ENCODE data around the gene HMG20B.
A peak's percentile ranks its signal among the peaks of the same experiment; 100 is the strongest.

Gene HMG20B

DNA sequence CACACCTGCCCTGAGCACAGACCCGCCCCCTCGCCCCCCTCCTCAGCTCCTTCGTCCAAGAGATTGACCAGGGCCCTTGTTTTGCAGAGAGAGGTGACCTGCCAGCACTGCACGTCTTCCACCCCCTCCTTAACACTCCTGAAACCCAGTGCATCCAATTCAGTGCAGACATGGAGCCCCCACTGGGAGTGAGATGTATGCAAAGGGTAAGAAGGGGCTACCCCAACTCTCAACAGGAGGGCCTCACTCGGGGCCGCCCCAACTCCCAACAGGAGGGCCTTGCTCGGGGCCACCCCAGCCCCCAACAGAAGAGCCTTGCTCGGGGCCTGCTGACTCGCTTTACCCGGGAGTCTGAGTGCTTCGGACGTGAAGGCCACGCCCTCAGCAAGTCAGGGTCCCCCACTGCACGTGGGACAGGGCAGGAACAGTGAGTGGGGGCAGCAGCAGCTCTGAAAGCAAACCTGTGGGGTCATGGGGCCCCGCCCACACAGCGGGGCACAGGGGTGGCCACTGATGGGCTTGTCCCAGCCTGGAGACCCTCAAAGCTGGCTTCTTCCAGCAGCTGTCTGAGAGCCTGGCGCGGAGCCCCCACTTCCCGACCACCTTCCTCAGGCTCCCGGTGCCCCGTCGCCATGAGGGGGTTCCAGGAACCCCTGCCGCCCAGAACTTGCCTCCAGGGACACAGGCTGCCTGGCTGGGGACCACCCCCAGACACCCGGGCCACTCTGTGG, 48.2 kb downstream of the HMG20B start:
- no peak for DNase-seq (ENCODE audit: low read depth)

DNA sequence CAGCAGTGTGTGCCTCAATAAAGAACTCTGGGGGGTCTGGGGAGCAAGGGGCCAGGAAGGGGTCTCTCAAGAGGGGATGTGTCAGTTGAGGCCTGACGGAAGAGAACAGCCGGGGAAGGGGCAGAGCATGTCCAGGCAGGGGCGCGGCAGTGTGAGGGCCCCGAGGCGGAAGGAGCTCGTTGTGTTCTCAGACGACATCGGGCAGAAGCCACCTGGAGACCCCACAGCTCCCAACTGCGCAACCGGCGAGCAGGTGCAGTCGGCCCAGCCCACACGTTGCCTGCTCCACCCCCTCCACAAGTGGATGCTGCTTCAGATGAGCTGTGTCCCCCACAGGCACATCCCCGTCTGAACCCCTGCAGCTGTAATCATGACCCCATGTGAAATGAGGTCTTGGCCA, 48.9 kb downstream of the HMG20B start:
- DNase-seq (ENCODE audit: low read depth): no peak

- no peak for DNase-seq (ENCODE audit: low read depth)
Observed at GRCh38 chr19:3622224-3622623, 49.5 kb downstream of the HMG20B start.

DNA sequence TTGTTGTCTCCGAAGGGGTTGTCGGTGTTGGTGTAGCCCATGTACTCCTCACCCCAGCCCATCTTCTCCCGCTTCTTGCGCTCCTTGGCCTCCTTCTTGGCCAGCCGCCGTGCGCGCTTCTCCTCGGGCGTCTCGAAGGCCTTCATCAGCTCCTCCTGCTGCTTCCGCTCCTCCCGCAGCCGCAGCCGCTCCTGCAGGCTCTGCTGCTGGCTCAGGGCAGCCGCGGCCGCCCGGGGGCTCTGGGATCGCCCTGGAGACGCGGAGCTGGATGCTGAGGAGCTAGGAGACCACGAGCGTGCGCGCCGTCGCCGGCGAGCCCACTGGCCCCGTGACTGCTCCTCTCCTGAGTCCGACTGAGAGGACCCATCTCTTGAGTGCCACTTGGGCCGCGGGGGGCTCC, 51.0 kb downstream of the HMG20B start:
- no peak for DNase-seq (ENCODE audit: low read depth)

DNA sequence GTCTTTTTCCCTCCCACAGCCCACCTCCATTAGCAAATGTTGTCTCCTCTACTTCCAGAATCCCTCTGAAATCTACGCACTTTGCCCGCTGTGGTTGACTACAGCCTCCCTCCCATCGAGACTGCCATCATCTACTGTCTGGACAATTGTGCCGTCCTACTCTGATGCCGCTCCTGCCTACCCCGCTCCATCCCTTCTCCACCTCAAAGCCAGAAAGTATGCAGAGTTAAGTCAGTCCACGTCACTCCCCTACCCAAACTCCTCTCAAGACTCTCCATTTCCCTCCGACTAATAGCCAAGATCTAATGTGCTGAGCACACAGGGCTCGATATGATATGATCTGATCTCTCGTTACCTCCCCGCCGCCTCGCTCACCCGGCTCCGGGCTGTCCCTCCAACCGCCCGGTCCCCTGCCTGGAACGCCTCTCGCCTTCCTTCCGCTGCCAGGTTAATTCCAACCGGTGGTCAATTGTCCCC, 53.3 kb downstream of the HMG20B start:
- no peak for DNase-seq (ENCODE audit: low read depth)

GRCh38 chr19:3626473-3627350, 54.0 kb downstream of the HMG20B start, which contains the start of gene CACTIN:
TSS of gene CACTIN (minus strand) at chr19:3626790. CDS start at chr19:3626762, 28 bp downstream.
- DNase-seq (ENCODE audit: low read depth): peak; percentile 94

- DNase-seq (ENCODE audit: low read depth): no peak
Observed at GRCh38 chr19:3627351-3627723, 54.6 kb downstream of the HMG20B start.
